Measurements from ENCODE around the gene CCDC91. TPM values are rescaled to one million over a fixed set of nuclear protein-coding genes. Genes with fewer than 3 reads are reported as not detected.

The CCDC91 gene
- polyA plus RNA-seq, 3 donors, result 6.3 to 18.1 (median 15.6) TPM

DNA sequence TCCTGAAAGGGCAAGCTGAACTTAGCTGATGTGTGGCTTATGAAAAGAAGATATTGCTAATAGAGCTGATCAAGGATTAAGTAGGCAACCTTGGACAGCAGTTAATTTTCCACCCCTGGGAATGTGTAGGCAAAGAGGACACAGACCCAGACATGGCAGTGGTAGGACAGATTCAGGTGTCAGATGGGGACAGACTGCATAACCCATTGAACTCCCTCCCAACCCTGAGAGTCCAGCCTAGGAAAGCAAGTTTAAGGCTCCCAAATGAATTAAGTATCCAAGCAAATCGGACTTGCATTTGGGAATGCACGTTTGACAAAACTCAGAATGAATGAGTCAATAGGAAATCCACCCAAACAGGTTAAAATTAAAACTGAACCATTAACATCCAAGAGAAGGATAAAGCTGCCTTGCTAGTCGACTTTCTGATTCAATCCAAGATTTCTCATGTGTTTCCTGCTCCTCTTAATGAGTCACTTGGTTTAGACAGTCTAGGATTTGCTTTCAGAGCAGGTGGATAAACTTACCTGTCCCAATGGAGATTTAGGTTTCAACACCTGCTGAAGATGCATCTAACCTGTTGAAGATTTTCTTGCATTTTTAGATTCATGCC lies 385.4 kb downstream of the CCDC91 start:
- Histone ChIP-seq H3K36me3 (replicated peaks in 1 of 2; ENCODE audit: control insufficient read depth in 1 of 2, insufficient read depth in 2 of 2, low read length in 2 of 2) (no peaks in the 10 kb centered on the region), H2AFZ (ENCODE audit: insufficient read depth, low read depth, low read length, poor library complexity, severe bottlenecking) (no peak overlapping the region), H4K20me1 (ENCODE audit: insufficient read depth, low read length) (no peaks in the 10 kb centered on the region), H3K27ac (ENCODE audit: low read depth in 1 of 2, low read length in 2 of 2) (no peak overlapping the region), H3K9me3 (replicated peaks in 1 of 2; ENCODE audit: control insufficient read depth in 1 of 2, insufficient read depth in 1 of 2, low read length in 2 of 2) (no peaks in the 10 kb centered on the region), H3K79me2 (ENCODE audit: insufficient read depth, low read length) (no peaks in the 10 kb centered on the region), H3K9ac (ENCODE audit: insufficient read depth, low read length, poor library complexity, severe bottlenecking) (no peak overlapping the region), H3K4me1 (ENCODE audit: control insufficient read depth in 1 of 2, insufficient read depth in 2 of 2, low read length in 2 of 2) (no peaks in the 10 kb centered on the region), H3K4me2 (replicated peaks; ENCODE audit: extremely low read depth, low read length, poor library complexity, severe bottlenecking) (no peak overlapping the region), H3K27me3 (ENCODE audit: control insufficient read depth in 2 of 2, insufficient read depth in 2 of 2, low read length in 2 of 2) (no peaks in the 10 kb centered on the region), H3K4me3 (replicated peaks in 1 of 3; ENCODE audit: low read depth in 2 of 3, low read length in 3 of 3) (no peak overlapping the region)
- DNase-seq, result no peak
- H3K4me3 Mint-ChIP-seq, result no peak overlapping the region
- no peak for TF ChIP-seq CTCF (IDR thresholded peaks at IDR 0.05)
- H3K9me3 Mint-ChIP-seq, result peaks cover 0 to 5% (median 2%) of the 10 kb centered on the region in 7 donors
- 60% methylated on average over 1 of the region's 3 CpGs for WGBS (ENCODE audit: insufficient coverage)
- intact Hi-C loops (cut with micrococcal nuclease), result no loop called here
- no peak overlapping the region for H3K27ac Mint-ChIP-seq
- H3K27me3 Mint-ChIP-seq (ENCODE audit: low read depth in 3 of 3), result peaks cover 0 to 2% (median 0%) of the 10 kb centered on the region in 3 donors
- H3K4me1 Mint-ChIP-seq, result no peaks in the 10 kb centered on the region
- H3K36me3 Mint-ChIP-seq, result no peaks in the 10 kb centered on the region

- H3K4me2 ChIP-seq (replicated peaks; ENCODE audit: extremely low read depth, low read length, poor library complexity, severe bottlenecking), result no peak overlapping the region
- H2AFZ ChIP-seq (ENCODE audit: insufficient read depth, low read depth, low read length, poor library complexity, severe bottlenecking), result no peak overlapping the region
- no peak overlapping the region for H3K4me3 Mint-ChIP-seq
- no peak overlapping the region for H3K27ac ChIP-seq (ENCODE audit: low read depth in 1 of 2, low read length in 2 of 2)
- H3K27me3 ChIP-seq (ENCODE audit: control insufficient read depth in 2 of 2, insufficient read depth in 2 of 2, low read length in 2 of 2), result no peaks in the 10 kb centered on the region
- no peak overlapping the region for H3K27ac Mint-ChIP-seq
- no peak overlapping the region for H3K4me3 ChIP-seq (replicated peaks in 1 of 3; ENCODE audit: low read depth in 2 of 3, low read length in 3 of 3)
- peaks cover 4% of the 10 kb centered on the region for H3K4me1 Mint-ChIP-seq
- H3K4me1 ChIP-seq (ENCODE audit: control insufficient read depth in 1 of 2, insufficient read depth in 2 of 2, low read length in 2 of 2), result peaks cover under 1 to 2% of the 10 kb centered on the region in 2 donors
- H4K20me1 ChIP-seq (ENCODE audit: insufficient read depth, low read length), result no peaks in the 10 kb centered on the region
- intact Hi-C loops (cut with micrococcal nuclease), result no loop called here
- peaks cover 0 to 5% (median 2%) of the 10 kb centered on the region in 7 donors for H3K9me3 Mint-ChIP-seq
- TF ChIP-seq CTCF (IDR thresholded peaks at IDR 0.05), result no peak
- 100% methylated on average over 1 of the region's 3 CpGs for WGBS (ENCODE audit: insufficient coverage)
- H3K9ac ChIP-seq (ENCODE audit: insufficient read depth, low read length, poor library complexity, severe bottlenecking), result no peak overlapping the region
- no peaks in the 10 kb centered on the region for H3K9me3 ChIP-seq (replicated peaks in 1 of 2; ENCODE audit: control insufficient read depth in 1 of 2, insufficient read depth in 1 of 2, low read length in 2 of 2)
- H3K36me3 ChIP-seq (replicated peaks in 1 of 2; ENCODE audit: control insufficient read depth in 1 of 2, insufficient read depth in 2 of 2, low read length in 2 of 2), result no peaks in the 10 kb centered on the region
- no peak for DNase-seq
- no peaks in the 10 kb centered on the region for H3K27me3 Mint-ChIP-seq (ENCODE audit: low read depth in 3 of 3)
- H3K79me2 ChIP-seq (ENCODE audit: insufficient read depth, low read length), result no peaks in the 10 kb centered on the region
- no peaks in the 10 kb centered on the region for H3K36me3 Mint-ChIP-seq
These were observed 388.1 kb downstream of the CCDC91 start for GRCh38 chr12:28578361-28578760.

Measured in CD14-positive monocyte (primary cell).